H9 (cell line): Measurements from ENCODE around the gene AP1B1. TPM values are rescaled to one million over a fixed set of nuclear protein-coding genes. Genes with fewer than 3 reads are reported as not detected.

ENCODE experiments used
- DNase-seq: peaks from one replicate; pipeline ENCODE4 v3.0.0-alpha.2; 2017
- H2AFZ ChIP-seq: one replicate; pipeline ENCODE4 v1.6.1; 2013; ENCODE audit warnings: mild to moderate bottlenecking, low read length, control low read depth, moderate library complexity
- H2AK5ac ChIP-seq: 2 replicates; pipeline ENCODE4 v1.6.1; 2013; ENCODE audit warnings: low read length, control low read depth, mixed read lengths; ENCODE audit not compliant: insufficient read length
- H2BK120ac ChIP-seq: one replicate; pipeline ENCODE4 v1.6.1; 2013; ENCODE audit warnings: low read depth, mild to moderate bottlenecking, low read length, control low read depth, inconsistent platforms; ENCODE audit not compliant: poor library complexity, severe bottlenecking
- H2BK12ac ChIP-seq: 2 replicates; pipeline ENCODE4 v1.6.1; 2013; ENCODE audit warnings: low read length, control low read depth, mixed read lengths, low read depth; ENCODE audit not compliant: insufficient read length
- H2BK15ac ChIP-seq: 2 replicates; pipeline ENCODE4 v1.6.1; 2013; ENCODE audit warnings: low read depth, low read length, control low read depth
- H2BK20ac ChIP-seq: one replicate; pipeline ENCODE4 v1.6.1; 2013; ENCODE audit warnings: low read depth, mild to moderate bottlenecking, low read length, control low read depth, inconsistent platforms; ENCODE audit not compliant: poor library complexity, severe bottlenecking
- H2BK5ac ChIP-seq: 2 replicates; pipeline ENCODE4 v1.6.1; 2013; ENCODE audit warnings: low read length, control low read depth, mixed read lengths; ENCODE audit not compliant: insufficient read length
- H3K14ac ChIP-seq: 2 replicates; pipeline ENCODE4 v1.6.1; 2013; ENCODE audit warnings: low read length, control low read depth; ENCODE audit not compliant: insufficient read depth
- H3K18ac ChIP-seq: 2 replicates; pipeline ENCODE4 v1.6.1; 2013; ENCODE audit warnings: low read depth, mild to moderate bottlenecking, mixed read lengths, low read length, control low read depth; ENCODE audit not compliant: insufficient read length
- H3K23ac ChIP-seq: 2 replicates; pipeline ENCODE4 v1.6.1; 2013; ENCODE audit warnings: low read length, control low read depth, mixed read lengths, low read depth; ENCODE audit not compliant: insufficient read length
- H3K23me2 ChIP-seq: 2 replicates; pipeline ENCODE4 v1.6.1; 2013; ENCODE audit warnings: low read depth, mild to moderate bottlenecking, mixed read lengths, low read length, control low read depth; ENCODE audit not compliant: insufficient read length, poor library complexity, severe bottlenecking
- H3K27ac ChIP-seq: 2 replicates; pipeline ENCODE4 v1.5.1; 2013; ENCODE audit warnings: low read length, control low read depth, mixed read lengths, low read depth; ENCODE audit not compliant: insufficient read length
- H3K27me3 ChIP-seq: 2 replicates; pipeline ENCODE4 v1.6.1; 2013; ENCODE audit warnings: low read length, control low read depth, inconsistent platforms; ENCODE audit not compliant: insufficient read depth
- H3K4ac ChIP-seq: 2 replicates; pipeline ENCODE4 v1.6.1; 2013; ENCODE audit warnings: low read depth, mild to moderate bottlenecking, control low read depth, inconsistent platforms, low read length, moderate library complexity
- H3K4me1 ChIP-seq: 2 replicates; pipeline ENCODE4 v1.6.1; 2013; ENCODE audit warnings: low read length, control low read depth, inconsistent platforms; ENCODE audit not compliant: insufficient read depth
- H3K4me2 ChIP-seq: 2 replicates; pipeline ENCODE4 v1.6.1; 2013; ENCODE audit warnings: low read length, control low read depth, mixed read lengths; ENCODE audit not compliant: insufficient read length, insufficient read depth
- H3K56ac ChIP-seq: 2 replicates; pipeline ENCODE4 v1.6.1; 2013; ENCODE audit warnings: low read depth, mild to moderate bottlenecking, mixed read lengths, low read length, control low read depth; ENCODE audit not compliant: insufficient read length
- H3K79me1 ChIP-seq: 2 replicates; pipeline ENCODE4 v1.6.1; 2013; ENCODE audit warnings: low read depth, mild to moderate bottlenecking, moderate library complexity, low read length, control low read depth, inconsistent platforms; ENCODE audit not compliant: insufficient read depth, poor library complexity, severe bottlenecking
- H3K79me2 ChIP-seq: 2 replicates; pipeline ENCODE4 v1.6.1; 2013; ENCODE audit warnings: low read length, control low read depth, inconsistent platforms; ENCODE audit not compliant: insufficient read depth
- H3K9ac ChIP-seq: 2 replicates; pipeline ENCODE4 v1.6.1; 2013; ENCODE audit warnings: low read length, control low read depth, mixed read lengths; ENCODE audit not compliant: insufficient read length; ENCODE audit errors: extremely low read depth
- H3K9me3 ChIP-seq: one replicate; pipeline ENCODE4 v1.6.1; 2013; ENCODE audit warnings: low read depth, low read length, inconsistent platforms; ENCODE audit not compliant: control insufficient read depth
- H3T11ph ChIP-seq: one replicate; pipeline ENCODE4 v1.6.1; 2013; ENCODE audit warnings: mild to moderate bottlenecking, low read length, control low read depth, inconsistent platforms
- H4K20me1 ChIP-seq: one replicate; pipeline ENCODE4 v1.6.1; 2013; ENCODE audit not compliant: control insufficient read depth, insufficient read length, insufficient read depth
- H4K5ac ChIP-seq: 2 replicates; pipeline ENCODE4 v1.6.1; 2013; ENCODE audit warnings: low read depth, mild to moderate bottlenecking, mixed read lengths, low read length, control low read depth; ENCODE audit not compliant: insufficient read length
- H4K8ac ChIP-seq: replicated peaks from 2 replicates; pipeline ENCODE4 v1.6.1; 2013; ENCODE audit warnings: low read length, control low read depth, mixed read lengths, low read depth; ENCODE audit not compliant: insufficient read length
- H4K91ac ChIP-seq: 2 replicates; pipeline ENCODE4 v1.6.1; 2013; ENCODE audit warnings: low read depth, mild to moderate bottlenecking, moderate library complexity, mixed read lengths, low read length, control low read depth; ENCODE audit not compliant: insufficient read length
- H3K27ac Mint-ChIP-seq, 3 experiments: 2 replicates in 2 of 3; 3 replicates in 1 of 3; pipeline ENCODE4 v1.8.0; 2020 to 2021; ENCODE audit warnings: mixed read lengths in 3 of 3, mild to moderate bottlenecking in 1 of 3, moderate library complexity in 1 of 3
- H3K27me3 Mint-ChIP-seq: 2 replicates; pipeline ENCODE4 v1.8.0; 2021; ENCODE audit warnings: low read depth, mild to moderate bottlenecking, moderate library complexity, mixed read lengths
- H3K36me3 Mint-ChIP-seq, 3 experiments: 2 replicates in 2 of 3; 3 replicates in 1 of 3; pipeline ENCODE4 v1.8.0; 2020 to 2021; ENCODE audit warnings: low read depth in 3 of 3, mixed read lengths in 3 of 3; ENCODE audit not compliant: insufficient read depth in 1 of 3
- H3K4me1 Mint-ChIP-seq, 2 experiments: 2 replicates each; pipeline ENCODE4 v1.8.0; 2020; ENCODE audit warnings: mixed read lengths in 2 of 2
- H3K4me3 Mint-ChIP-seq, 2 experiments: 2 replicates in 1 of 2; 3 replicates in 1 of 2; pipeline ENCODE4 v1.8.0; 2020 to 2021; ENCODE audit warnings: mild to moderate bottlenecking in 2 of 2, mixed read lengths in 2 of 2, moderate library complexity in 1 of 2
- H3K9me3 Mint-ChIP-seq, 2 experiments: 2 replicates in 1 of 2; 3 replicates in 1 of 2; pipeline ENCODE4 v1.8.0; 2020; ENCODE audit warnings: mild to moderate bottlenecking in 2 of 2, mixed read lengths in 2 of 2, moderate library complexity in 1 of 2
- CTCF ChIP-seq: fragments of 200-600 bp; sonication (generic); conservative IDR thresholded peaks from 3 replicates; pipeline ENCODE4 v1.8.0; 2021; ENCODE audit warnings: antibody characterized with exemption, mild to moderate bottlenecking
- WGBS: extraction: QIAGEN DNeasy Blood & Tissue Kit; methylation state at CpG from one replicate; pipeline ENCODE4 v1.1.7; 2013; ENCODE audit warnings: missing lambda C conversion rate, low lambda C conversion rate, mixed read lengths; ENCODE audit not compliant: insufficient read length; ENCODE audit errors: extremely low coverage; 5-methylcytosine and 5-hydroxymethylcytosine counted together
- total RNA-seq: library from RNA; stranded (reverse); gene quantifications from 2 replicates; pipeline ENCODE4 v1.2.1, GENCODE V29; 2021

The AP1B1 gene
- total RNA-seq, 1 experiment from 2014 or later, result 64.0 TPM

GRCh38 chr22:29313576-29314466, 74.5 kb downstream of the AP1B1 start:
- H3K4ac ChIP-seq, result no peak overlapping the region
- no peak overlapping the region for H3K14ac ChIP-seq
- peaks cover 0 to 5% (median 2%) of the 10 kb centered on the region in 3 experiments; a peak in 3 of 7 replicates for H3K36me3 Mint-ChIP-seq
- no peak overlapping the region for H2AK5ac ChIP-seq
- DNase-seq, result no peak
- no peak overlapping the region for H3K56ac ChIP-seq
- no peaks in the 10 kb centered on the region for H3K9me3 ChIP-seq
- no peak overlapping the region for H3K23ac ChIP-seq
- no peaks in the 10 kb centered on the region for H3K79me1 ChIP-seq
- peaks cover 33% of the 10 kb centered on the region for H3K27me3 ChIP-seq
- peak overlapping the region; percentile 56 to 68 for H3K4me3 Mint-ChIP-seq
- H3K79me2 ChIP-seq, result no peaks in the 10 kb centered on the region
- H2BK20ac ChIP-seq, result no peak overlapping the region
- H2BK15ac ChIP-seq, result no peak overlapping the region
- no peak overlapping the region for H3T11ph ChIP-seq
- no peak overlapping the region for H3K4me2 ChIP-seq
- H3K4me1 ChIP-seq, result no peaks in the 10 kb centered on the region
- H4K91ac ChIP-seq, result no peak overlapping the region
- no peak for TF ChIP-seq CTCF
- no peak overlapping the region for H3K27ac ChIP-seq
- no peak overlapping the region for H3K9ac ChIP-seq
- H3K4me1 Mint-ChIP-seq, result peaks cover 14 to 23% of the 10 kb centered on the region in 2 experiments
- no peak overlapping the region for H2BK120ac ChIP-seq
- H3K23me2 ChIP-seq, result peaks cover 4% of the 10 kb centered on the region
- no peak overlapping the region for H4K8ac ChIP-seq
- no peak overlapping the region for H2BK5ac ChIP-seq
- H4K5ac ChIP-seq, result no peak overlapping the region
- WGBS, result no CpG with 5 or more reads among the region's 51 CpGs
- H4K20me1 ChIP-seq, result no peaks in the 10 kb centered on the region
- no peak overlapping the region for H2AFZ ChIP-seq
- peaks cover 5 to 17% of the 10 kb centered on the region in 2 experiments; a peak in 4 of 5 replicates for H3K9me3 Mint-ChIP-seq
- no peak overlapping the region for H3K27ac Mint-ChIP-seq
- no peak overlapping the region for H2BK12ac ChIP-seq
- peaks cover 57% of the 10 kb centered on the region for H3K27me3 Mint-ChIP-seq
- no peak overlapping the region for H3K18ac ChIP-seq
